ENCODE results near the gene MYLK.
A peak's percentile ranks its signal among the peaks of the same experiment; 100 is the strongest.
"Not testable (repeated sequence)": the region's sequence is repeated elsewhere in the genome, so short reads cannot be mapped to it uniquely, and the experiment has no call there.

Gene MYLK

GRCh38 chr3:123719061-123719756 is 164.9 kb downstream of the MYLK start:
- DNase-seq (ENCODE audit: extremely low read depth, insufficient read length); H3K36me3 ChIP-seq (ENCODE audit: control insufficient read depth, insufficient read depth, low read length); H3K4me3 ChIP-seq (replicated peaks; ENCODE audit: low read depth, low read length); H3K27me3 ChIP-seq (replicated peaks; ENCODE audit: control insufficient read depth, insufficient read depth, low read length): not testable (repeated sequence)
- peak; percentile 78 for TF ChIP-seq CTCF (IDR thresholded peaks at IDR 0.05; ENCODE audit: insufficient read depth, low read length, poor library complexity, severe bottlenecking)

GRCh38 chr3:123718108-123718507 is 166.0 kb downstream of the MYLK start:
- DNase-seq (ENCODE audit: extremely low read depth, insufficient read length): no peak
- H3K36me3 ChIP-seq (ENCODE audit: control insufficient read depth, insufficient read depth, low read length): no peaks in the 10 kb centered on the region
- H3K4me3 ChIP-seq (replicated peaks; ENCODE audit: low read depth, low read length): no peak overlapping the region
- TF ChIP-seq CTCF (IDR thresholded peaks at IDR 0.05; ENCODE audit: insufficient read depth, low read length, poor library complexity, severe bottlenecking): no peak
- H3K27me3 ChIP-seq (replicated peaks; ENCODE audit: control insufficient read depth, insufficient read depth, low read length): no peaks in the 10 kb centered on the region; the same call in 1 of the 2 replicates

- H3K27me3 ChIP-seq (replicated peaks; ENCODE audit: control insufficient read depth, insufficient read depth, low read length); H3K4me3 ChIP-seq (replicated peaks; ENCODE audit: low read depth, low read length); H3K36me3 ChIP-seq (ENCODE audit: control insufficient read depth, insufficient read depth, low read length); DNase-seq (ENCODE audit: extremely low read depth, insufficient read length): not testable (repeated sequence)
These were observed 166.7 kb downstream of the MYLK start for GRCh38 chr3:123717451-123717850.

- DNase-seq (ENCODE audit: extremely low read depth, insufficient read length): no peak
- H3K4me3 ChIP-seq (replicated peaks; ENCODE audit: low read depth, low read length): no peak overlapping the region
- H3K36me3 ChIP-seq (ENCODE audit: control insufficient read depth, insufficient read depth, low read length): no peaks in the 10 kb centered on the region
- no peaks in the 10 kb centered on the region for H3K27me3 ChIP-seq (replicated peaks; ENCODE audit: control insufficient read depth, insufficient read depth, low read length)
- TF ChIP-seq CTCF (IDR thresholded peaks at IDR 0.05; ENCODE audit: insufficient read depth, low read length, poor library complexity, severe bottlenecking): no peak
These were observed 167.7 kb downstream of the MYLK start for GRCh38 chr3:123716411-123716810.

GRCh38 chr3:123713211-123713610 is 170.9 kb downstream of the MYLK start:
- Histone ChIP-seq H3K4me3 (replicated peaks; ENCODE audit: low read depth, low read length) (no peak overlapping the region), H3K27me3 (replicated peaks; ENCODE audit: control insufficient read depth, insufficient read depth, low read length) (no peaks in the 10 kb centered on the region), H3K36me3 (ENCODE audit: control insufficient read depth, insufficient read depth, low read length) (no peaks in the 10 kb centered on the region)
- no peak for DNase-seq (ENCODE audit: extremely low read depth, insufficient read length)
- TF ChIP-seq CTCF (IDR thresholded peaks at IDR 0.05; ENCODE audit: insufficient read depth, low read length, poor library complexity, severe bottlenecking): no peak

GRCh38 chr3:123712077-123712860 is 171.9 kb downstream of the MYLK start:
- no peaks in the 10 kb centered on the region for H3K27me3 ChIP-seq (replicated peaks; ENCODE audit: control insufficient read depth, insufficient read depth, low read length)
- DNase-seq (ENCODE audit: extremely low read depth, insufficient read length): no peak
- no peak for TF ChIP-seq CTCF (IDR thresholded peaks at IDR 0.05; ENCODE audit: insufficient read depth, low read length, poor library complexity, severe bottlenecking)
- H3K36me3 ChIP-seq (ENCODE audit: control insufficient read depth, insufficient read depth, low read length): no peaks in the 10 kb centered on the region
- H3K4me3 ChIP-seq (replicated peaks; ENCODE audit: low read depth, low read length): no peak overlapping the region

All from GM06990 (cell line).